Testis (tissue), 3 donors: ENCODE data around the gene CEP152. TPM values are rescaled to one million over a fixed set of nuclear protein-coding genes. Genes with fewer than 3 reads are reported as not detected.

Source experiments
- DNase-seq: peaks from one replicate; pipeline ENCODE4 v3.0.0-alpha.2; 2019
- H3K27ac ChIP-seq, 2 donors: fragments of 200-600 bp; sonication (generic); one replicate each; pipeline ENCODE4 v1.5.1; 2019
- H3K27me3 ChIP-seq: fragments of 200-600 bp; sonication (generic); one replicate; pipeline ENCODE4 v1.5.1; 2019
- H3K36me3 ChIP-seq: fragments of 200-600 bp; sonication (generic); one replicate; pipeline ENCODE4 v1.5.1; 2017; ENCODE audit warnings: low read depth; ENCODE audit errors: missing control alignments
- H3K4me1 ChIP-seq: fragments of 200-600 bp; sonication (generic); one replicate; pipeline ENCODE4 v1.5.1; 2019
- H3K4me3 ChIP-seq, 2 donors: fragments of 200-600 bp; sonication (generic); one replicate each; pipeline ENCODE4 v1.5.1; 2017 to 2019
- H3K9me3 ChIP-seq: fragments of 200-600 bp; sonication (generic); one replicate; pipeline ENCODE4 v1.5.1; 2017
- POLR2A ChIP-seq: fragments of 450-650 bp; IDR thresholded peaks from one replicate; pipeline ENCODE4 v1.6.1; 2017; ENCODE audit warnings: antibody characterized with exemption, mild to moderate bottlenecking, moderate library complexity
- WGBS, 2 donors: methylation state at CpG; one replicate each; pipeline ENCODE4 v1.1.5; 2018; 5-methylcytosine and 5-hydroxymethylcytosine counted together
- intact Hi-C: fragments of 100-400 bp; cut with DNase I; formaldehyde crosslinking; loops from one replicate; pipeline ENCODE4 v1.15.1; 2023; ENCODE audit warnings: low total_unique reads
- polyA plus RNA-seq: library from polyadenylated mRNA; stranded (reverse); fragments of 350-450 nt; fragmentation: Illumina TruSeq; extraction: RNeasy Lipid Tissue Mini Kit (QIAGEN cat#74804); gene quantifications from one replicate; pipeline ENCODE4 v1.2.3, GENCODE V29; 2014; ENCODE audit warnings: low read depth, low replicate concordance; ENCODE audit not compliant: insufficient read depth
- total RNA-seq, 2 donors: library from RNA; depleted of rRNA; stranded (reverse); fragments of >200 nt; gene quantifications; one replicate each; pipeline ENCODE4 v1.2.3, GENCODE V29; 2016
- TF ChIP-seq, protein P1 (sequence below), 3 experiments: fragments of 450-650 bp in 2 of 3; fragments of 200-600 bp in 1 of 3; sonication (generic) in 1 of 3; IDR thresholded peaks; one replicate each; pipeline ENCODE4 v1.5.1; 2016 to 2019; ENCODE audit warnings: antibody characterized with exemption in 3 of 3, mild to moderate bottlenecking in 2 of 3, moderate library complexity in 1 of 3

CEP152 gene
- total and polyA plus RNA-seq, 3 donors from 2014 or later: 11.5 to 66.3 (median 34.7) TPM

DNA sequence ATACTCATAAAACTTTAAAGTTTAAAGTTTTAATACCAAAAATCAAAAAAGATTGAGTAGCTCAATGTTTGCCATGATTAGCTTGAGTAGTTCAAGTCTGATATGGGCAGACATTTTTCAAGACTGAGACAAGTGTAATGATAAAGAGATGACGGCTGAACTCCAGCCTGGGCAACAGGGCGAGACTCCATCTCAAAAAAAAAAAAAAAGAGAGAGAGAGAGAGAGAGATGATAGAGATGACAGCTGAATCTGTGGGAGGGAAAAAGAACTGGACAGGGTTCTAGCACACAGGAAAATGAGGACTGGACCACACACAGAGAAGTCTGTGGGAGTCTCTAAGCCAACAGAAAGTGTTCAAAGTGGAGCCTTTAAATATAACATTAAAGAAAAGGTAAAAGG, 25.2 kb downstream of the CEP152 start:
- no peaks in the 10 kb centered on the region for H3K36me3 ChIP-seq
- peak overlapping the region; percentile 0 to 47 for H3K27ac ChIP-seq
- no peaks in the 10 kb centered on the region for H3K9me3 ChIP-seq
- H3K4me1 ChIP-seq: no peaks in the 10 kb centered on the region
- DNase-seq: no peak
- TF ChIP-seq, protein P1, sequence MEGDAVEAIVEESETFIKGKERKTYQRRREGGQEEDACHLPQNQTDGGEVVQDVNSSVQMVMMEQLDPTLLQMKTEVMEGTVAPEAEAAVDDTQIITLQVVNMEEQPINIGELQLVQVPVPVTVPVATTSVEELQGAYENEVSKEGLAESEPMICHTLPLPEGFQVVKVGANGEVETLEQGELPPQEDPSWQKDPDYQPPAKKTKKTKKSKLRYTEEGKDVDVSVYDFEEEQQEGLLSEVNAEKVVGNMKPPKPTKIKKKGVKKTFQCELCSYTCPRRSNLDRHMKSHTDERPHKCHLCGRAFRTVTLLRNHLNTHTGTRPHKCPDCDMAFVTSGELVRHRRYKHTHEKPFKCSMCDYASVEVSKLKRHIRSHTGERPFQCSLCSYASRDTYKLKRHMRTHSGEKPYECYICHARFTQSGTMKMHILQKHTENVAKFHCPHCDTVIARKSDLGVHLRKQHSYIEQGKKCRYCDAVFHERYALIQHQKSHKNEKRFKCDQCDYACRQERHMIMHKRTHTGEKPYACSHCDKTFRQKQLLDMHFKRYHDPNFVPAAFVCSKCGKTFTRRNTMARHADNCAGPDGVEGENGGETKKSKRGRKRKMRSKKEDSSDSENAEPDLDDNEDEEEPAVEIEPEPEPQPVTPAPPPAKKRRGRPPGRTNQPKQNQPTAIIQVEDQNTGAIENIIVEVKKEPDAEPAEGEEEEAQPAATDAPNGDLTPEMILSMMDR (IDR thresholded peaks at IDR 0.05): no peak
- no peak for TF ChIP-seq POLR2A
- no peak overlapping the region for H3K4me3 ChIP-seq
- no peaks in the 10 kb centered on the region for H3K27me3 ChIP-seq
- intact Hi-C loops: no loop called here
- 57 to 61% methylated on average over 2 of the region's 2 CpGs for WGBS, 2 donors

GRCh38 chr15:48785195-48785594, 25.7 kb downstream of the CEP152 start:
- H3K27ac ChIP-seq: peak overlapping the region; percentile 0 to 47
- no peaks in the 10 kb centered on the region for H3K36me3 ChIP-seq
- H3K4me1 ChIP-seq: no peaks in the 10 kb centered on the region
- peak; percentile 42 for DNase-seq
- 56 to 73% methylated on average over 3 of the region's 3 CpGs for WGBS, 2 donors
- H3K27me3 ChIP-seq: no peaks in the 10 kb centered on the region
- H3K9me3 ChIP-seq: no peaks in the 10 kb centered on the region
- H3K4me3 ChIP-seq: no peak overlapping the region
- no peak for TF ChIP-seq POLR2A
- TF ChIP-seq, protein P1 (IDR thresholded peaks at IDR 0.05): no peak
- intact Hi-C loops: no loop called here

- no peak for DNase-seq
- H3K27ac ChIP-seq: peak overlapping the region in 1 of 2 donors; percentile 0
- H3K36me3 ChIP-seq: no peaks in the 10 kb centered on the region
- H3K4me1 ChIP-seq: no peaks in the 10 kb centered on the region
- intact Hi-C loops: no loop called here
- H3K27me3 ChIP-seq: no peaks in the 10 kb centered on the region
- TF ChIP-seq POLR2A: no peak
- TF ChIP-seq, protein P1 (IDR thresholded peaks at IDR 0.05): no peak
- H3K4me3 ChIP-seq: no peak overlapping the region
- WGBS, 2 donors: 89 to 90% methylated on average over 2 of the region's 2 CpGs
- H3K9me3 ChIP-seq: no peaks in the 10 kb centered on the region
Measured at GRCh38 chr15:48784756-48785155, 26.1 kb downstream of the CEP152 start.

GRCh38 chr15:48782911-48783310, 28.0 kb downstream of the CEP152 start:
- 93 to 96% methylated on average over 2 of the region's 2 CpGs for WGBS, 2 donors
- intact Hi-C loops: no loop called here
- H3K4me1 ChIP-seq: no peaks in the 10 kb centered on the region

More at GRCh38 chr15:48782911-48783310, 28.0 kb downstream of the CEP152 start:
- no peak for TF ChIP-seq POLR2A
- TF ChIP-seq, protein P1 (IDR thresholded peaks at IDR 0.05): no peak
- Histone ChIP-seq H3K9me3 (no peaks in the 10 kb centered on the region), H3K27ac (no peak overlapping the region), H3K27me3 (no peaks in the 10 kb centered on the region), H3K36me3 (no peaks in the 10 kb centered on the region), H3K4me3 (no peak overlapping the region)
- DNase-seq: no peak
